HG02763 (cell line): ENCODE data around the gene PARD3.

Source experiments
- ATAC-seq: cut with Tn5 transposase; IDR thresholded peaks from one replicate; pipeline ENCODE4 v1.9.1; 2021; ENCODE audit warnings: mild to moderate bottlenecking, moderate library complexity; ENCODE audit not compliant: unreplicated experiment

Gene PARD3

GRCh38 chr10:34333513-34333912 lies 481.6 kb downstream of the PARD3 start:
- no peak for ATAC-seq

DNA sequence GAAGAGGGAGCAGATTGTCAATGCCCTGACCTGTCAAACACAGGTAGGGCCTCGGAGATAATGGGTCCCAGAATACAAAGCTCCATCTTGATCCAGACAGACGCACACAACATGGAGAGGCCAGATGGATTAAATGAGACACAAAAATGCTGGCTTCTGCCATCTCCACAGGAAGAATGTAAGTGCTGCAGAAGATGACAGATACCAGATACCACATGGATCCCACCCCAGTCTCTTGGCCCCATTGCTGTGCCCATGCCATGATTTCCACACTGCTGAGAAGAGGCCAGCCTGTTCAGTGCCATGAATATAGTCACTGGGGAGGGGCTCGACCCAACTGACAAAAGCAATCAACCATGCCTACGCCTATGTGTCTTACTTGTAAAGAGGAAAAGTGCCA lies 487.9 kb downstream of the PARD3 start:
- ATAC-seq: no peak

- ATAC-seq: no peak
Observed at GRCh38 chr10:34323192-34323591, 491.9 kb downstream of the PARD3 start.

- no peak for ATAC-seq
Observed at GRCh38 chr10:34320265-34320664, 494.8 kb downstream of the PARD3 start.

DNA sequence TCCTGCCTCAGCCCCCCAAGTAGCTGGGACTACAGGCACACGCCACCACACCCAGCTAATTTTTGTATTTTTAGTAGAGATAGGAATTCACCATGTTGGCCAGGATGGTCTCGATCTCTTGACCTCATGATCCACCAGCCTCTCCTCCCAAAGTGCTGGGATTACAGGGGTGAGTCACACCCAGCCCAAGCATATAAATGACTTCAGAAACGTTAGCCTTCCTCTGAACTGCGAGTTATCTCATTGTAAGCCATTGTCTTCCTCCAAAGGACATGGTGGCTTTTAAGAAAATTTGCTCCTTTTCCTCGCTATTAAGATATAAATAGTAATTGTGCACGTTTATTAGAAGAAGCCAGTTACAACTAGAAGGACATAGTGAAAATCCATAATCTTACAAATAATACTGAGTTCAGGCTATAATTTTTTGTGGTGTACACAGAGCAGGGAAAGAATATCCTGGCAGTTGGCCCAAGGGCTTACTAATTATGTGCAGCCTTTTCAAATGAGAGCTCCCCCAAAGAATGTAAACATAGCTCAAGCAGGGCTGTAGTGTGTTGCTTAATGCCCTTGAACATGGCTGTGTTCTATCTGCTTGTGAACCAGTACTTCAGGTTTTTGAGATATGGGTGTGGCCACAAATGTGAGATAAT lies 495.8 kb downstream of the PARD3 start:
- no peak for ATAC-seq

DNA sequence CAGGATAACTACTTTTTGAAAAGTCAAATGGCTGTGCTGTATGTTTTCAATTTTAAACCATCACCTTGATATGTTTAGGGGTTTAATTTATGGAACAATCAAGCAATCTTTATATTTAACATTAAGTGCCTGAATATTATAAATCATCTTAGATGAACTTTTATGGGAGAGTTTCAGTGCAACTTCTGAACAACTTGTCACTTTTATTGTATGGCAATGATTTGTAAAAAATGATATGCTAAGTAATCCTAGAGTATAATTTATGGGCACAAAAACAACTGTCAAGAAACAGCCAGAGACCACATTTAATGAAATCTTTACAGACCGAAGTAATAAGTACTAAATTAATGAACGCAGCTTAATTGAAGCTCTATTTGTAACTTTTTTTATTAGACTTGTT lies 498.9 kb downstream of the PARD3 start:
- no peak for ATAC-seq

DNA sequence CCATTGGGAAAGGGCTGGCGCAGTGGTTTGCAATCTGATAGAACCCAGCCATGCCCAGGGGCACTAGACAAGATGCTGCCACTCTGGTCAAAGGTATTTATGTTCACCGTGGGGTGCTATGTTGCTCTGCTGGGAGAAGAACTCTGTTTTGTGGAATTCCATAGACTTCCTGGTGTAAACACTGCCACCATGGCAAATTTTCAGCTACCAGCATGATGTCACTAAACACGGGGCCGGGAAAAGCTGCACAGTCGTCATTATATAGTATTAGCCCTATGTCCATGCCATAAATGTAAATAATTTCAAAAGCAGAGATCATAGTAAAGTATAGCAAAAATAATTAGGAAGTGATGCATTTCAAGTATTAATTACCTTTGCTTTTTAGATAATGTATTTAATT lies 500.6 kb downstream of the PARD3 start:
- ATAC-seq: no peak

DNA sequence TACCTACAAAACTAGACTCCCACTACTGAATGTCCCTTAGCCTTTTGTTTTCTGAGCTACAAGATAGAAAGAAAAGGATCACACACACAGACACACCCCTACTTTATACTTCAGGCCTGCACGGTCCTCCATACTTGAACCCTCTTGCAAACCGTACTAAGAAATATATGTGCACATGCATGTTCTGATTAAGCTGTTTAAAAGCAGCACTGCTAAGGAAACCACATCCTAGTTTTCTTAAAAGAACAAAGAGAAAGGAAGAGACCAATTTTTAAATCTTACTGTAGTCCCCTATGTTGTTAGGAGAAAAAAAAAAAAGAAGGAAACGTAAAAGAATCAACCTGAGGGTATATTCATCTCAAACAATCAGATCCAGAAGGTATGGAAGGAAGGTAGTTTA lies 501.2 kb downstream of the PARD3 start:
- no peak for ATAC-seq

- ATAC-seq: no peak
Observed at GRCh38 chr10:34313353-34313752, 501.7 kb downstream of the PARD3 start.

- no peak for ATAC-seq
Observed at GRCh38 chr10:34311679-34312078, 503.4 kb downstream of the PARD3 start.

- no peak for ATAC-seq
Observed at GRCh38 chr10:34310234-34310633, 504.9 kb downstream of the PARD3 start.

GRCh38 chr10:34305189-34305588 lies 509.9 kb downstream of the PARD3 start:
- peak; percentile 77 for ATAC-seq

GRCh38 chr10:34303022-34303421 lies 512.1 kb downstream of the PARD3 start:
- no peak for ATAC-seq

- no peak for ATAC-seq
Observed at GRCh38 chr10:34299105-34299611, 515.9 kb downstream of the PARD3 start.

GRCh38 chr10:34298346-34298818 lies 516.7 kb downstream of the PARD3 start:
- ATAC-seq: no peak

GRCh38 chr10:34297541-34298345 lies 517.4 kb downstream of the PARD3 start:
- no peak for ATAC-seq

DNA sequence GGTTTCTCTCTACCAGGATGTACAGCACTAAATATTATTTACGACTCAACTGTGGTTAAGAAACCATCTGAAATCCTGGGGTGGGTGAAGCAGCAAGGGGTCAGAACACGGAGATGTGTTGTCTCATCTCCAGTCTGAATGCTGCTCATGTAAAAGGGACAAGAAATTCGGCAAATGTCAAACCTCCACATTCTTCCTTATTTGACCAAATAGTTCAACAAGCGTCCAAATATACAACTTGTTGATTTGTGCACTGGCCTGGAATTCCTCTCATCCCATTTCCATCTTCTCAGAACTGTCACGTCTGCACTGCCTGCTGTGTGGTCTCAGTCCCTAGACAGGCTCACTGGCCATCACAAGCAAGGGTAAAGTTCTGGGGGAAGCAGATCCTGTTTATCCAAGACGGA lies 520.0 kb downstream of the PARD3 start:
- ATAC-seq: no peak

DNA sequence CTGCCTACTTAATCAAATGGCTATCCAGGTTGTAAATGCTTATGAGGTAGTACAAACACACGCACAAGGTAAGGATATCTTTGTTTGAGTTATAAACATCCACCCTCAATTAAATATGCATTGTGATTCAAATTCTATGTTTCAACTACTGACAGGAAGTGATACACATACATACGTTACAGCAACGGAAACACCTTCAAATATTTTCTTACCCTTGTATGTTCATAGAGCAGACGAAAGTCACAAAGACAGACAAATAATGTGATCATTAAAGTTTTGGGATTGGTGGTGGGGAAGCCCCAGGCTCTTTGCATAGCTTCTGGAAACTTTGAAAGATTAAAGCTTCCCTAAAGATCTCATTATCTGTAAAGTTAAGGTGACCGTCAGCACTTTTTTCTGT lies 521.0 kb downstream of the PARD3 start:
- ATAC-seq: no peak

DNA sequence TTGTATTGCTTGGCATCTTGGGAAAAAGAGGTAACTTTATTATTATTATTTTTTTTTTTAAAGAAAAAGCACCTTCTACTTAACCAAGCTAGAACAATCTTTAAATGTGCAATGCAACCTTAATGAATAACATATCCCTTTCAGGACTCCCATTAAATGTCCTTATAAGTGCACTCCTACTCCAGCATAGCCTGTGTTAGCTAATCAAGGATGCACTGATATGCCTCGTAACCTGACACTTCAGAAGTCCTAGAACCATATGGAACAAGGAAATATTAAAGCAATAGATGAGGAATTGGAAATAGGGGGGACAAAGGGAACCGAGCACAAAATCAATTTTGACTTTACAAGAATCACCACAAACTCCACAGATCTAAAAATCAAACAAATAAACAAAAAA lies 522.4 kb downstream of the PARD3 start:
- no peak for ATAC-seq

GRCh38 chr10:34292194-34292565 lies 522.9 kb downstream of the PARD3 start:
- no peak for ATAC-seq

DNA sequence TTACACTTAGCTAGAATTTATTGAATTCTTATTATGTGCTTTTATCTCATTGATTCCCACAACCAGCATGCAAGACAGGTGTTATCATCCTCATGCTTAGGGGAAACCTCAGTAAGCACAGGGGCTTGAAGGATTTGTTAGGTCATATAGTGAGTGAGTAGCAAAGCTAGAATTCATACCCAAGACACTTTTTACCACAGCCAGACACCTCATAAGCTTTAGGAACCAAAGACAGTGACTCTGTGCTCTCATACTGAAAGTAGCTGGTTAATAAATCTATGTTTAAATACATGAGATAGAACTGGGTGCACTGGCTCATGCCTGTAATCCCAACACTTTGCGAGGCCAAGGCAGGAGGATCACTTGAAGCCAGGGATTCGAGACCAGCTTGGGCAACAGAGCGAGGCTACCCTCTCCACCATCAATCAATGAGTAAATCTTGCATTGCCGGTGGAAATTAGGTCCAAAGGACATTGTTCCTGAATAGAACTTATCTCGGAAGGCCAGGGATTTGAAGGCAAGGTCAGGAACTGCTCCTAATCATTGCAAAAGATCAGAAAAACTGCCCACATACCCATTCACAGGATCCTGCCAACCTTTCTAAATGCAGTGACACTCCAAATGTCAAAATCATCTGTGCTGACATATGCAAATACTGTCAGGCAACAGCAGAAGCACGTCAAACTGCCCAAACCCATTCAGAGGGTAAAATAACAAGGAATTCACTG lies 523.5 kb downstream of the PARD3 start:
- no peak for ATAC-seq
